Endometrium (tissue), 2 donors: ENCODE measurements around the gene CLDN2.
"Not testable (repeated sequence)": the region's sequence is repeated elsewhere in the genome, so short reads cannot be mapped to it uniquely, and the experiment has no call there.

Experiments used
- FAIRE-seq: peaks from 2 replicates; lab custom pipeline; 2012; peaks lifted over from hg19 to GRCh38; lab: Jason Lieb, UNC
- donor health status: control.
- donor health status: control.

The CLDN2 gene

GRCh38 chrX:106964290-106964689, 44.1 kb downstream of the CLDN2 start:
- no peak for FAIRE-seq

- not testable (repeated sequence) for FAIRE-seq
Measured at GRCh38 chrX:106966547-106966946, 46.3 kb downstream of the CLDN2 start.

GRCh38 chrX:106972896-106973295, 52.7 kb downstream of the CLDN2 start:
- no peak for FAIRE-seq

GRCh38 chrX:106973433-106974149, 53.4 kb downstream of the CLDN2 start:
- FAIRE-seq = no peak

- no peak for FAIRE-seq
Measured at GRCh38 chrX:106976416-106976815, 56.2 kb downstream of the CLDN2 start.
